IgD-negative memory B cell (primary cell): ENCODE measurements around the gene ANXA6. TPM values are rescaled to one million over a fixed set of nuclear protein-coding genes. Genes with fewer than 3 reads are reported as not detected.
A peak's percentile ranks its signal among the peaks of the same experiment; 100 is the strongest.

Experiments used
- H3K27ac Mint-ChIP-seq, 3 donors: one replicate each; pipeline ENCODE4 v1.8.0; 2020 to 2022; ENCODE audit warnings: mild to moderate bottlenecking in 3 of 3, mixed read lengths in 3 of 3, moderate library complexity in 1 of 3
- H3K27me3 Mint-ChIP-seq: one replicate; pipeline ENCODE4 v1.8.0; 2021; ENCODE audit warnings: mixed read lengths
- H3K36me3 Mint-ChIP-seq: one replicate; pipeline ENCODE4 v1.8.0; 2020; ENCODE audit warnings: mild to moderate bottlenecking, mixed read lengths
- H3K4me1 Mint-ChIP-seq, 3 donors: one replicate each; pipeline ENCODE4 v1.8.0; 2020 to 2022; ENCODE audit warnings: mixed read lengths in 3 of 3, mild to moderate bottlenecking in 1 of 3
- H3K4me3 Mint-ChIP-seq, 4 donors: one replicate each; pipeline ENCODE4 v1.8.0; 2020 to 2022; ENCODE audit warnings: mild to moderate bottlenecking in 4 of 4, mixed read lengths in 4 of 4, moderate library complexity in 3 of 4
- H3K9me3 Mint-ChIP-seq, 3 donors: one replicate each; pipeline ENCODE4 v1.8.0; 2020 to 2021; ENCODE audit warnings: mixed read lengths in 3 of 3, mild to moderate bottlenecking in 1 of 3
- polyA plus RNA-seq: library from polyadenylated mRNA; unstranded; fragments of 300-500 nt; fragmentation: Illumina TruSeq; gene quantifications from one replicate; pipeline ENCODE4 v1.2.3, GENCODE V29; 2021

The ANXA6 gene
- polyA plus RNA-seq, 1 donor from 2014 or later, result 298 TPM

GRCh38 chr5:151063142-151063989 is 94.2 kb downstream of the ANXA6 start:
- peaks cover 6% of the 10 kb centered on the region for H3K36me3 Mint-ChIP-seq
- H3K4me1 Mint-ChIP-seq, result peaks cover 53 to 59% (median 57%) of the 10 kb centered on the region in 3 donors
- no peak overlapping the region for H3K4me3 Mint-ChIP-seq
- no peaks in the 10 kb centered on the region for H3K27me3 Mint-ChIP-seq
- H3K9me3 Mint-ChIP-seq, result peaks cover 0 to 2% (median 0%) of the 10 kb centered on the region in 3 donors
- H3K27ac Mint-ChIP-seq, result peak overlapping the region in 2 of 3 donors; percentile 36 to 86

DNA sequence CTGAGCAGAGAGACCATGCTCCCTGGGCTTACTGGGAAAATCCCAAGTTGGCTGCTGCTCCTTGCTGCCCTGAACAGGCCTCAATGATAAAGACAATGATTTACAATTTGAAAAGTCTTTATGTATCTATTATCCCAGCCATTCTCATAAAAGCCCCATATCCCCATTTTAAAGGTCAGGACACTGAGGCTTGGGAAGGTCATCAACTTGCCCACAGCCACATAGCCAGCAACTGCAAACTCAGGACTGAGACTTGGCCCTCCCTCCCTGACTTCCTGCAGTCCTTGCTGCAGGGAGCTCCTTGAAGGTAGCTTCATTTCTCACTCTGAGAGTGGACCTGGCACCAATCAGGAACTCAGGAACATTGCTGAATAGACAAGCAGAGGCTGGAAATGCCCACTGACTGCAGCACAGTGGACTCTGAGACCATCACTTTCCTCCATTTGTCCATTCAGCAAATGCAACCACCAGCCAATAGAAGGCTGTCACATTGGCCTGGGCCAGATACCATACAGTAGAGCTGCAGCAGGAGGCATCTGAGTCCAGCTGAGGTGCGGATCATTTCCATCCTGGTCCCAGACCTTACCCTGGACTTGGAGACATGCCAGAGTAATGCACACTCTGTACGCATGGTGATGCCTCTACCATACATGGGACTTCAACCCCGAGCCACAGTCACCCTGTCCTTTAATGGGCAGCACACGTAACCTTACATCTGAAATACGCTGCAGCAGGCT is 95.0 kb downstream of the ANXA6 start:
- Mint-ChIP-seq H3K9me3 (peaks cover 0 to 2% (median 0%) of the 10 kb centered on the region in 3 donors), H3K4me1 (peaks cover 45 to 52% (median 51%) of the 10 kb centered on the region in 3 donors), H3K36me3 (peaks cover 8% of the 10 kb centered on the region), H3K27ac (peak overlapping the region in 1 of 3 donors; percentile 30), H3K27me3 (no peaks in the 10 kb centered on the region), H3K4me3 (no peak overlapping the region)

- Mint-ChIP-seq H3K27me3 (no peaks in the 10 kb centered on the region), H3K36me3 (peaks cover 6% of the 10 kb centered on the region), H3K9me3 (peaks cover 0 to 2% (median 0%) of the 10 kb centered on the region in 3 donors), H3K4me1 (peaks cover 38 to 40% (median 39%) of the 10 kb centered on the region in 3 donors), H3K4me3 (peak overlapping the region in 3 of 4 donors; percentile 87 to 90 (median 88)), H3K27ac (peak overlapping the region; percentile 85 to 99 (median 98))
Measured at GRCh38 chr5:151060742-151061141, 96.8 kb downstream of the ANXA6 start.

DNA sequence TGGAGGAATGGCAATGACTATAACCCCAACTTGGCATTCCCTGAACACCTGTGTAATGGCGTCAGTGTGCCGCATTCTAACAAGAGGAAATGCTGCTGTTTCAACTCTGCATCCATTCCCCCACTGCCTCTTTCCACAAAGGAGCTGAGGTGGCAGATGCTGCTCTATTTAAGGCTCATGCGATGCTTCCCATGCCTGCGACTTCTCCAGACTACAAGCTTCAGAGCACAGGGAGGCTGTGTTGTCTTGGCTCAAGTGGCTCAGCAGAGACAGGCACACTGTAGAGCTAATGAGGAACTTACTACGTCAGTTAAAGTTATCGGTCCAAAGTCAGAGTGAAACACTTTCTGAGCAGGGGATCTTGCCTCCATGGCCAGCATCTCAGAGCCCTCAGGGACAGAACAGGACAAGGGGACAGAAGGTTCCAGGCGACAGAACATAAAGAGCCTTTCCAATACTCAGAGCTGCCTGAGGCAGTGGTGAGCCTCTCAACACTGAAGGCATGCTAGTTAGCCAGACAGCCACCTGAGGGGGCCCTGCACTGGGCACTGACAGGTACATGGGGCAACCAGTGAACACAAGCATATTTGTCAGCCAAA is 98.6 kb downstream of the ANXA6 start:
- H3K4me3 Mint-ChIP-seq, result peak overlapping the region; percentile 80 to 90 (median 88)
- H3K27me3 Mint-ChIP-seq, result no peaks in the 10 kb centered on the region
- H3K27ac Mint-ChIP-seq, result peak overlapping the region; percentile 98 to 99 (median 99)
- H3K4me1 Mint-ChIP-seq, result peaks cover 35 to 39% (median 35%) of the 10 kb centered on the region in 3 donors
- H3K9me3 Mint-ChIP-seq, result peaks cover 0 to 2% (median 0%) of the 10 kb centered on the region in 3 donors
- H3K36me3 Mint-ChIP-seq, result peaks cover 7% of the 10 kb centered on the region

DNA sequence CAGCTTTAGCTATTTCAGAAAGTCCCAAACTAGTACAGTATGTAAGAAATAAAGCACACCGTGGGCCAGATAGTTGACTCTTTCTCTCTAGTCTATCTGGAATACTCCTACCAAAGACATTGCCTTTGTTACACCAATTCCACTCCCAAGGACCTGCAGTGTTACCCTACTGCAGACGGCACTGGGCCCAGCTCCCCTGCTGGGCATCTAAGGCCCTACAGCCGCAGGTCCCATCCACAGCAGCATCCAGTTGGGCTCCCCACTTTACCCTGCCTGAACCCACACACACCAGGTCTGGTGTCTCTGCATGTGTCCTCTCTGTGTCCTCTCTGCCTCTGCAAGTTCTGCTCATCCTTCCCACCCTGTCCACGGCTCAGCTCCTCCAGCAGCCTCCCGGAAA is 99.3 kb downstream of the ANXA6 start:
- Mint-ChIP-seq H3K4me3 (peak overlapping the region in 2 of 4 donors; percentile 20 to 63), H3K36me3 (peaks cover 7% of the 10 kb centered on the region), H3K27ac (peak overlapping the region in 1 of 3 donors; percentile 98), H3K4me1 (peaks cover 38 to 39% (median 38%) of the 10 kb centered on the region in 3 donors), H3K27me3 (no peaks in the 10 kb centered on the region), H3K9me3 (peaks cover 0 to 2% (median 0%) of the 10 kb centered on the region in 3 donors)

DNA sequence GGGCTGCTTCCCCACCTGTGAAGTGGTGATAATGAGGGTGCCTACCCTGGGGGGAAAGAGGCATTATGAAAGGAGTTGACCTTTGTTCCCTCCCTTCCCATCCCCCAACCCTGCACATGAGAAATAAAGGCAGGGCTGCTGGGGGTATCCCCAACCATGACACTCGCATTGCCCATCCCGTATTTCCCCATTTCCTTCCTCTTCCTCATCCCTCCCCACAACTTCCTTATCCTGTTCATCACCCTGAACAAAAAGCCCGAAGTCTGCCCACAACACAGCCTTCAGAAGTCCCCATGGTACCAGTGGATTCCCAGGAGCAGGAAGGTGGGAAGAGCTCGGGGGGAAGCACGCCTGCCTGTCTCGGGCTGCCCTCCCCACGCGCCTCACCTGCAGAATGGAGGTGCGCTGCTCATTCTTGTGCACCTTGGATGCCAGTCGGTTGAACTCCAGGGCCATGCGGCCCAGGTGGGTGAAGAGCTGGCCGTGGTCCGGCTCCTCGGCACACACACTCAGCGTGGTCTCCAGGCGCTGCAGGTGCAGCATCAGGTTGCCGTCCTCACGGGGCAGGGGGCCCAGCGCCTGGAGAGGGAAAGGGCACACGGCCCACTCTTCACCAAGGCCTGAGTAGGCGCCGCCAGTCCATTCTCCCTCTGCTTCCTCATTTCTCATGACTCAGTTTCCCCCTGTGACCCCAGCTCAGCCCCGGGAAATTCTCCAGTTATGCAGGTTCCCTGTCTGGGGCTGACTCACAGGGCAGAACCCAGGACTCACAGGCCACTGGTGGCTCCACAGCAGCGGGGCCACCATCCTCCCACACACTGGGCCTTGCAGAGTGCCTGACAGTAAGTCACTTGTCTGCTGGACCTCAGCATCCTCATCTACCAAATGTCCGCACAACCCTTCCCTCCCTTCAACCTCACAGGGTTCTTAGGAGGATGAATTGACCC is 100.9 kb downstream of the ANXA6 start:
- peaks cover 38 to 45% (median 44%) of the 10 kb centered on the region in 3 donors for H3K4me1 Mint-ChIP-seq

GRCh38 chr5:151055336-151055735 is 102.2 kb downstream of the ANXA6 start:
- Mint-ChIP-seq H3K4me1 (peaks cover 30 to 36% (median 36%) of the 10 kb centered on the region in 3 donors), H3K4me3 (no peak overlapping the region), H3K9me3 (peaks cover 0 to 2% (median 0%) of the 10 kb centered on the region in 3 donors), H3K27ac (no peak overlapping the region), H3K36me3 (peaks cover 12% of the 10 kb centered on the region), H3K27me3 (no peaks in the 10 kb centered on the region)

More for the DNA sequence above, 100.9 kb downstream of the ANXA6 start:
- Mint-ChIP-seq H3K27ac (peak overlapping the region in 2 of 3 donors; percentile 76 to 98), H3K27me3 (no peaks in the 10 kb centered on the region), H3K9me3 (peaks cover 0 to 2% (median 0%) of the 10 kb centered on the region in 3 donors), H3K36me3 (peaks cover 9% of the 10 kb centered on the region), H3K4me3 (peak overlapping the region in 1 of 4 donors; percentile 37)

- Mint-ChIP-seq H3K36me3 (peaks cover 12% of the 10 kb centered on the region), H3K27ac (peak overlapping the region in 1 of 3 donors; percentile 45), H3K4me1 (peaks cover 26 to 30% (median 30%) of the 10 kb centered on the region in 3 donors), H3K9me3 (no peaks in the 10 kb centered on the region), H3K27me3 (no peaks in the 10 kb centered on the region), H3K4me3 (no peak overlapping the region)
Measured at GRCh38 chr5:151054709-151055108, 102.9 kb downstream of the ANXA6 start.

DNA sequence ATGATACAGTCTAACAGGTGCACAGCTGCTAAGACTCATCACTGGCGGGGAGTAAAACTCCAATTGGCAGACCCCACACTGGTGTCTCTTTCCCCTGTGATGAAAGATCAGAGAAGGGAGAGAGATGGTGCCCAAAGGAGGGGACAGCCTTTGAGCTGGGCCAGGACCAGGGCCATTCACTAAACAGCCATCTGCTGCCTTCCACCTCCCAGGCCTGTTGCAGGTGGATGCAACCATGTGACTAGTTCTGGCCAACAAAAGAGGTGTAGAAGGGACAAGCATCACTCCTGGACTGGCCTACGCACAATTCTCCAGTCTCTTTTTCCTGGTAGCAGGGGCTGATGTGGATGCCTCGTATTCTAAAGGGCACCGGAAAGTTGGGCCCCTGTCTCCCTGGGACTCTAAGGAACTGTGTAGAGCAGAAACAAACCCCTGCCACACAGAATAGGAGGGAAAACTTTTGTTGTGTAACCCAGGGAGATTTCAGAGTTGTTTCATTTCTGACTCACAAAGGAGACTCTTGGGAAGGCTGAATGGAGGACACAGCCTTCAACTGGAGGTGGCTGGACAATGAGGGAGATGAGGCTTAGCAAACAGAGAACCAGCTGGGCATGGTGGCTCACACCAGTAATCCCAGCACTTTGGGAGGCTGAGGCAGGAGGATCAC is 103.7 kb downstream of the ANXA6 start:
- H3K4me1 Mint-ChIP-seq, result peaks cover 19 to 22% (median 22%) of the 10 kb centered on the region in 3 donors
- peak overlapping the region in 1 of 4 donors; percentile 67 for H3K4me3 Mint-ChIP-seq
- H3K27me3 Mint-ChIP-seq, result no peaks in the 10 kb centered on the region
- peaks cover 11% of the 10 kb centered on the region for H3K36me3 Mint-ChIP-seq
- no peaks in the 10 kb centered on the region for H3K9me3 Mint-ChIP-seq
- H3K27ac Mint-ChIP-seq, result peak overlapping the region; percentile 23 to 88 (median 45)

GRCh38 chr5:151052836-151053235 is 104.7 kb downstream of the ANXA6 start:
- Mint-ChIP-seq H3K36me3 (peaks cover 8% of the 10 kb centered on the region), H3K27me3 (no peaks in the 10 kb centered on the region), H3K27ac (peak overlapping the region in 2 of 3 donors; percentile 74 to 88), H3K9me3 (no peaks in the 10 kb centered on the region), H3K4me1 (peaks cover 17 to 19% (median 19%) of the 10 kb centered on the region in 3 donors), H3K4me3 (no peak overlapping the region)

DNA sequence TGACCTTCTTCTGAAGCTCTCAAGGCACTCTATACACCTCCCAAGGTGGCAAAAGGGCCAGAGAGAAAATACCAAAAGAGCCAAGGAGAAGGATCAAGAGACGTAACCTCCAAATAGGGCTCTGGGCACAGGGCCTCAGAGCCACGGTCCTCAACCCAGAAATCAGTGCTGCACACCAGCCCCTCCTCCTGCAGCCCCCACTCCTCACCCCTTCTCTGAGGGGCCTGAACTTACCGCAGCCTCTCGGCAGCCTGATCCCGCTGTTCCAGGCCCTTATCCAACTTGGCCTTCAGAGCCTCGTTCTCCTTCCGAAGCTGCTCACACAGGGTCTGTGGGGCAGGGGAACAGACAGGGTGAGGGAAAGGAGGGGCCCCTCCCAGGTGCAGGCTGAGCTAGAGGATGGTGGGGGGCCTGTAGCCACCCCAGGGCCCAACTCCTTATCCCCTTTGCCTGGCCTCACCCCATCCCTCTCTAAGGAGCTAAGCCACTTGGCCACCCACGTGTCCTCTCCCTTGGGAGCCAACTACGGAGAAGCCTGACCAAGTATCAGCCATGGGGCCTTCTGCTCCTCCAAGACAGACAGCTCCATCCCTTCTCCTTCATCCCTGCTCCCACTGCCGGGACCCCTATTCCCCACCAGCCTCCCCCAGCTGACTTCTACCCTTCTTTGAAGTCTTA is 105.5 kb downstream of the ANXA6 start:
- Mint-ChIP-seq H3K4me1 (peaks cover 12 to 18% (median 17%) of the 10 kb centered on the region in 3 donors), H3K4me3 (peak overlapping the region in 1 of 4 donors; percentile 88), H3K9me3 (no peaks in the 10 kb centered on the region), H3K27ac (peak overlapping the region in 2 of 3 donors; percentile 54 to 63), H3K27me3 (no peaks in the 10 kb centered on the region), H3K36me3 (peaks cover 9% of the 10 kb centered on the region)

- Mint-ChIP-seq H3K27me3 (no peaks in the 10 kb centered on the region), H3K4me3 (peak overlapping the region in 1 of 4 donors; percentile 88), H3K9me3 (no peaks in the 10 kb centered on the region), H3K27ac (peak overlapping the region; percentile 54 to 80 (median 63)), H3K4me1 (peaks cover 10 to 15% (median 15%) of the 10 kb centered on the region in 3 donors), H3K36me3 (peaks cover 9% of the 10 kb centered on the region)
Measured at GRCh38 chr5:151051066-151051930, 106.3 kb downstream of the ANXA6 start.
